Endothelial cell of umbilical vein (primary cell): ENCODE measurements around the gene NR6A1. TPM values are rescaled to one million over a fixed set of nuclear protein-coding genes. Genes with fewer than 3 reads are reported as not detected.

ENCODE experiments used
- BruUV-seq: library from RNA; stranded (reverse); fragments of 400-500 nt; replicated peaks from 2 replicates; lab custom pipeline; 2021; lab: Mats Ljungman, UMichigan
- CTCF ChIA-PET: fragments of 300-600, 350-600 bp; sonication (Branson Sonifier 250); formaldehyde crosslinking; loops from one replicate; lab custom pipeline; 2021; ENCODE audit warnings: antibody characterized with exemption, inconsistent platforms; lab: Charles Lee
- POLR2A ChIA-PET: fragments of 300-600, 350-600 bp; sonication (Branson Sonifier 250); formaldehyde crosslinking; loops from one replicate; lab custom pipeline; 2021; ENCODE audit warnings: antibody characterized with exemption, inconsistent platforms; lab: Charles Lee
- DNase-seq: peaks from one replicate; pipeline ENCODE4 v3.0.0-alpha.2; 2011; ENCODE audit warnings: low read depth, low spot score
- FAIRE-seq: peaks from 2 replicates; lab custom pipeline; 2011; peaks lifted over from hg19 to GRCh38; lab: Jason Lieb, UNC
- H2AFZ ChIP-seq: 2 replicates; pipeline ENCODE4 v1.6.0; 2012; ENCODE audit warnings: low read depth, low read length, control low read depth, inconsistent platforms
- H3K27ac ChIP-seq: 2 replicates; pipeline ENCODE4 v1.5.1; 2011; ENCODE audit warnings: low read depth, mild to moderate bottlenecking, control low read depth, low read length, moderate library complexity; ENCODE audit not compliant: insufficient read depth
- H3K27me3 ChIP-seq, 2 experiments: 2 replicates each; pipeline versions ENCODE4 v1.6.0 to v1.6.1; 2011; ENCODE audit warnings: low read length in 2 of 2, mixed read lengths in 1 of 2; ENCODE audit not compliant: control insufficient read depth in 2 of 2, insufficient read depth in 2 of 2
- H3K36me3 ChIP-seq, 2 experiments: 2 replicates in 1 of 2; 3 replicates in 1 of 2; pipeline ENCODE4 v1.5.1; 2011; ENCODE audit warnings: low read length in 2 of 2, mild to moderate bottlenecking in 1 of 2, moderate library complexity in 1 of 2; ENCODE audit not compliant: control insufficient read depth in 2 of 2, insufficient read depth in 2 of 2; ENCODE audit errors: extremely low read depth in 1 of 2
- H3K4me1 ChIP-seq: 3 replicates; pipeline ENCODE4 v1.5.1; 2011; ENCODE audit warnings: mild to moderate bottlenecking, low read length; ENCODE audit not compliant: control insufficient read depth, insufficient read depth; ENCODE audit errors: extremely low read depth
- H3K4me2 ChIP-seq: 2 replicates; pipeline ENCODE4 v1.6.1; 2011; ENCODE audit warnings: low read length, control low read depth, mixed read lengths; ENCODE audit not compliant: insufficient read depth
- H3K4me3 ChIP-seq, 3 experiments: fragments of 200-600 bp in 1 of 3; sonication (generic), shearing (Covaris generic) in 1 of 3; replicated peaks in 1 of 3; 2 replicates each; pipeline ENCODE4 v1.5.1; 2011 to 2016; ENCODE audit warnings: control low read depth in 3 of 3, low read length in 3 of 3, mild to moderate bottlenecking in 2 of 3, inconsistent platforms in 1 of 3, low read depth in 1 of 3, moderate library complexity in 1 of 3; ENCODE audit not compliant: insufficient read depth in 1 of 3
- H3K79me2 ChIP-seq: 2 replicates; pipeline ENCODE4 v1.6.0; 2012; ENCODE audit warnings: low read length, inconsistent platforms; ENCODE audit not compliant: control insufficient read depth, insufficient read depth
- H3K9ac ChIP-seq: replicated peaks from 2 replicates; pipeline ENCODE3; 2011; ENCODE audit warnings: low read length, control low read depth; ENCODE audit not compliant: insufficient read depth; ENCODE audit errors: extremely low read depth
- H3K9me1 ChIP-seq: replicated peaks from 3 replicates; pipeline ENCODE4 v1.6.0; 2011; ENCODE audit warnings: mild to moderate bottlenecking, low read length; ENCODE audit not compliant: control insufficient read depth, insufficient read depth; ENCODE audit errors: extremely low read depth
- H3K9me3 ChIP-seq: replicated peaks from 2 replicates; pipeline ENCODE4 v1.5.1; 2012; ENCODE audit warnings: low read length, inconsistent platforms; ENCODE audit not compliant: control insufficient read depth, insufficient read depth
- H4K20me1 ChIP-seq: replicated peaks from 2 replicates; pipeline ENCODE3; 2011; ENCODE audit warnings: mild to moderate bottlenecking, low read length; ENCODE audit not compliant: control insufficient read depth, insufficient read depth; ENCODE audit errors: extremely low read depth
- CTCF ChIP-seq, 2 donors: IDR thresholded peaks; 1 replicate in 1 of 2; 2 replicates in 1 of 2; pipeline ENCODE4 v1.5.1; 2011; ENCODE audit warnings: low read length in 2 of 2, mild to moderate bottlenecking in 2 of 2, moderate library complexity in 2 of 2, control low read depth in 1 of 2, inconsistent platforms in 1 of 2, low read depth in 1 of 2; ENCODE audit not compliant: insufficient read depth in 1 of 2; ENCODE audit errors: extremely low read depth in 1 of 2
- JUN ChIP-seq: IDR thresholded peaks from 2 replicates; pipeline ENCODE4 v1.6.1; 2011; ENCODE audit warnings: borderline replicate concordance, low read depth; ENCODE audit not compliant: insufficient read length, insufficient read depth
- POLR2A ChIP-seq: IDR thresholded peaks from 2 replicates; pipeline ENCODE4 v1.6.1; 2012; ENCODE audit warnings: low read depth, mild to moderate bottlenecking, control low read depth, low read length
- POLR2AphosphoS5 ChIP-seq: IDR thresholded peaks from 2 replicates; pipeline ENCODE4 v1.6.1; 2012; ENCODE audit warnings: low read depth, mild to moderate bottlenecking, control low read depth, low read length, moderate library complexity; ENCODE audit not compliant: insufficient read depth
- dilution Hi-C: fragments of 300-500 bp; cut with MboI; formaldehyde crosslinking; loops from one replicate; pipeline ENCODE4 v1.15.0; 2019; ENCODE audit warnings: low sequenced_read_pairs; ENCODE audit not compliant: extremely low pct_ligation_motif_present
- intact Hi-C: fragments of 100-400 bp; cut with micrococcal nuclease; formaldehyde crosslinking; loops from one replicate; pipeline ENCODE4 v1.10.0; 2022
- polyA plus RNA-seq, 4 experiments: library from polyadenylated mRNA; depleted of rRNA in 3 of 4; stranded (reverse) in 3 of 4; unstranded in 1 of 4; fragments of >200 nt; gene quantifications; 2 replicates each; pipeline versions ENCODE4 v1.2.1 to v1.2.3, GENCODE V29; 2011 to 2012; ENCODE audit warnings: missing spikeins in 1 of 4
- total RNA-seq: library from RNA; stranded (reverse); gene quantifications from 2 replicates; pipeline ENCODE4 v1.2.3, GENCODE V29; 2021
- TF ChIP-seq, protein P1 (sequence below): IDR thresholded peaks from 2 replicates; pipeline ENCODE4 v1.6.1; 2011; ENCODE audit not compliant: insufficient read depth, insufficient read length

NR6A1 gene
- total and polyA plus RNA-seq, 2 donors (not counting 3 experiments of a cell fraction or from before 2014, with no cell fraction given): 0.17 to 1.2 TPM

DNA sequence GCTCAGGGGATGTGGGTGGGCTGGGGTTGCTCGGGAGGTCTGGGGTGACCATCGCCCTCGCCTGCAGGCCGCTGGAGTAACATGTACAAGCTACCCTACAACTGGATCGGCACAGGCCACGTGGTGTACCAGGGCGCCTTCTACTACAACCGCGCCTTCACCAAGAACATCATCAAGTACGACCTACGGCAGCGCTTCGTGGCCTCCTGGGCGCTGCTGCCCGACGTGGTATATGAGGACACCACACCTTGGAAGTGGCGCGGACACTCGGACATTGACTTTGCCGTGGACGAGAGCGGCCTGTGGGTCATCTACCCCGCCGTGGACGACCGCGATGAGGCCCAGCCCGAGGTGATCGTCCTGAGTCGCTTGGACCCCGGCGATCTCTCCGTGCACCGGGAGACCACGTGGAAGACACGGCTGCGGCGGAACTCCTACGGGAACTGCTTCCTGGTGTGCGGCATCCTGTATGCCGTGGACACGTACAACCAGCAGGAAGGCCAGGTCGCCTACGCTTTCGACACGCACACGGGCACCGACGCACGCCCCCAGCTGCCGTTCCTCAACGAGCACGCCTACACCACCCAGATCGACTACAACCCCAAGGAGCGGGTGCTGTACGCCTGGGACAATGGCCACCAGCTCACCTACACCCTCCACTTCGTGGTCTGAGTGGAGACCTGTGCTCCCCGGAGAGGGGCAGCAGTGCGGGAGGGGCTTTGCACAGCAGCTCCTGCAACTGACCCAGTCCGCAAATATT, 38.8 kb upstream of the NR6A1 start:
- CTCF ChIA-PET: no interaction called here
- Histone ChIP-seq H3K9ac (no peak overlapping the region), H3K9me1 (no peaks in the 10 kb centered on the region), H3K9me3 (no peaks in the 10 kb centered on the region), H3K4me1 (no peaks in the 10 kb centered on the region), H3K27me3 (no peaks in the 10 kb centered on the region), H3K27ac (no peak overlapping the region), H3K36me3 (no peaks in the 10 kb centered on the region), H3K79me2 (no peaks in the 10 kb centered on the region), H3K4me3 (no peak overlapping the region), H2AFZ (no peak overlapping the region), H3K4me2 (no peak overlapping the region), H4K20me1 (no peaks in the 10 kb centered on the region)
- dilution Hi-C loops: no loop called here
- DNase-seq: no peak
- POLR2A ChIA-PET: no interaction called here
- TF ChIP-seq POLR2AphosphoS5 (no peak), JUN (no peak), POLR2A (no peak), CTCF (IDR thresholded peaks at IDR 0.05; ENCODE audit: extremely low read depth in 1 of 2, insufficient read depth in 1 of 2, low read depth in 1 of 2, low read length in 2 of 2) (no peak)
- TF ChIP-seq, protein P1, sequence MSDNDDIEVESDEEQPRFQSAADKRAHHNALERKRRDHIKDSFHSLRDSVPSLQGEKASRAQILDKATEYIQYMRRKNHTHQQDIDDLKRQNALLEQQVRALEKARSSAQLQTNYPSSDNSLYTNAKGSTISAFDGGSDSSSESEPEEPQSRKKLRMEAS: no peak
- no TSS peak for BruUV-seq
- intact Hi-C loops: no loop called here
- FAIRE-seq: no peak
